Natural killer cell (primary cell): ENCODE measurements around the gene SULF2. TPM values are rescaled to one million over a fixed set of nuclear protein-coding genes. Genes with fewer than 3 reads are reported as not detected.
A peak's percentile ranks its signal among the peaks of the same experiment; 100 is the strongest.

ENCODE experiments used
- ATAC-seq, 3 donors: fragments of 150-1000 bp in 2 of 3; fragments of 200-7000 bp in 1 of 3; cut with Tn5 transposase; 1 replicate in 1 of 3; 2 replicates in 2 of 3; pipeline ENCODE4 v1.10.0; 2021; ENCODE audit warnings: mild to moderate bottlenecking in 2 of 3, moderate library complexity in 2 of 3
- DNase-seq, 2 donors: peaks; one replicate each; pipeline versions ENCODE4 v3.0.0 to v3.0.0-alpha.2; 2013 to 2021; ENCODE audit warnings: mixed read lengths in 1 of 2
- H3K27ac ChIP-seq: one replicate; pipeline ENCODE4 v1.5.1; 2013; ENCODE audit warnings: mild to moderate bottlenecking, low read length
- H3K27me3 ChIP-seq: one replicate; pipeline ENCODE4 v1.6.1; 2013; ENCODE audit warnings: low read length; ENCODE audit not compliant: control insufficient read depth, insufficient read depth
- H3K36me3 ChIP-seq: one replicate; pipeline ENCODE4 v1.6.1; 2013; ENCODE audit warnings: low read length; ENCODE audit not compliant: control insufficient read depth, insufficient read depth
- H3K4me1 ChIP-seq: one replicate; pipeline ENCODE4 v1.6.1; 2013; ENCODE audit warnings: low read length; ENCODE audit not compliant: control insufficient read depth, insufficient read depth
- H3K4me3 ChIP-seq: one replicate; pipeline ENCODE4 v1.5.1; 2013; ENCODE audit warnings: low read length
- H3K9me3 ChIP-seq: one replicate; pipeline ENCODE4 v1.6.1; 2013; ENCODE audit warnings: low read length; ENCODE audit not compliant: control insufficient read depth, insufficient read depth
- H3K27ac Mint-ChIP-seq, 2 donors: one replicate each; pipeline ENCODE4 v1.8.0; 2022; ENCODE audit warnings: mild to moderate bottlenecking in 2 of 2, mixed read lengths in 2 of 2, moderate library complexity in 1 of 2
- H3K27me3 Mint-ChIP-seq, 2 donors: one replicate each; pipeline ENCODE4 v1.8.0; 2022; ENCODE audit warnings: low read depth in 2 of 2, mixed read lengths in 2 of 2
- H3K36me3 Mint-ChIP-seq: one replicate; pipeline ENCODE4 v1.8.0; 2022; ENCODE audit warnings: mixed read lengths
- H3K4me1 Mint-ChIP-seq, 2 donors: one replicate each; pipeline ENCODE4 v1.8.0; 2022; ENCODE audit warnings: mixed read lengths in 2 of 2
- H3K4me3 Mint-ChIP-seq: one replicate; pipeline ENCODE4 v1.8.0; 2022; ENCODE audit warnings: mild to moderate bottlenecking, moderate library complexity, mixed read lengths
- H3K9me3 Mint-ChIP-seq, 2 donors: one replicate each; pipeline ENCODE4 v1.8.0; 2022; ENCODE audit warnings: mixed read lengths in 2 of 2
- WGBS: methylation state at CpG from one replicate; pipeline ENCODE4 v1.1.7; 2013; ENCODE audit warnings: missing lambda C conversion rate; ENCODE audit not compliant: insufficient coverage; 5-methylcytosine and 5-hydroxymethylcytosine counted together
- intact Hi-C: fragments of 100-400 bp; cut with micrococcal nuclease; formaldehyde crosslinking; loops from one replicate; pipeline ENCODE4 v1.14.2; 2022
- total RNA-seq, 4 donors: library from RNA; stranded (reverse); fragments of 120-200 nt in 1 of 4; gene quantifications; one replicate each; pipeline versions ENCODE4 v1.2.3 to v1.2.4, GENCODE V29; 2013 to 2022
- TF ChIP-seq, protein P1 (sequence below): fragments of 200-600 bp; IDR thresholded peaks from one replicate; pipeline ENCODE4 v1.8.0; 2022; ENCODE audit warnings: antibody characterized with exemption

Gene SULF2
- total RNA-seq, 3 donors from 2014 or later (not counting 1 experiment from before 2014, with no cell fraction given) = 8.1 to 48.7 (median 12.3) TPM

GRCh38 chr20:47645632-47646031, 139.6 kb downstream of the SULF2 start:
- TF ChIP-seq, protein P1, sequence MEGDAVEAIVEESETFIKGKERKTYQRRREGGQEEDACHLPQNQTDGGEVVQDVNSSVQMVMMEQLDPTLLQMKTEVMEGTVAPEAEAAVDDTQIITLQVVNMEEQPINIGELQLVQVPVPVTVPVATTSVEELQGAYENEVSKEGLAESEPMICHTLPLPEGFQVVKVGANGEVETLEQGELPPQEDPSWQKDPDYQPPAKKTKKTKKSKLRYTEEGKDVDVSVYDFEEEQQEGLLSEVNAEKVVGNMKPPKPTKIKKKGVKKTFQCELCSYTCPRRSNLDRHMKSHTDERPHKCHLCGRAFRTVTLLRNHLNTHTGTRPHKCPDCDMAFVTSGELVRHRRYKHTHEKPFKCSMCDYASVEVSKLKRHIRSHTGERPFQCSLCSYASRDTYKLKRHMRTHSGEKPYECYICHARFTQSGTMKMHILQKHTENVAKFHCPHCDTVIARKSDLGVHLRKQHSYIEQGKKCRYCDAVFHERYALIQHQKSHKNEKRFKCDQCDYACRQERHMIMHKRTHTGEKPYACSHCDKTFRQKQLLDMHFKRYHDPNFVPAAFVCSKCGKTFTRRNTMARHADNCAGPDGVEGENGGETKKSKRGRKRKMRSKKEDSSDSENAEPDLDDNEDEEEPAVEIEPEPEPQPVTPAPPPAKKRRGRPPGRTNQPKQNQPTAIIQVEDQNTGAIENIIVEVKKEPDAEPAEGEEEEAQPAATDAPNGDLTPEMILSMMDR = no peak
- Mint-ChIP-seq H3K4me1 (no peaks in the 10 kb centered on the region), H3K36me3 (peaks cover 18% of the 10 kb centered on the region), H3K9me3 (no peaks in the 10 kb centered on the region), H3K27ac (no peak overlapping the region), H3K27me3 (no peaks in the 10 kb centered on the region), H3K4me3 (no peak overlapping the region)
- no peaks in the 10 kb centered on the region for H3K27me3 ChIP-seq
- no peaks in the 10 kb centered on the region for H3K9me3 ChIP-seq
- 95% methylated on average over 2 of the region's 2 CpGs for WGBS
- peaks cover 70% of the 10 kb centered on the region for H3K36me3 ChIP-seq
- no peaks in the 10 kb centered on the region for H3K4me1 ChIP-seq
- DNase-seq (no peak), ATAC-seq (no peak)
- no peak overlapping the region for H3K4me3 ChIP-seq
- intact Hi-C loops = no loop called here
- no peak overlapping the region for H3K27ac ChIP-seq

DNA sequence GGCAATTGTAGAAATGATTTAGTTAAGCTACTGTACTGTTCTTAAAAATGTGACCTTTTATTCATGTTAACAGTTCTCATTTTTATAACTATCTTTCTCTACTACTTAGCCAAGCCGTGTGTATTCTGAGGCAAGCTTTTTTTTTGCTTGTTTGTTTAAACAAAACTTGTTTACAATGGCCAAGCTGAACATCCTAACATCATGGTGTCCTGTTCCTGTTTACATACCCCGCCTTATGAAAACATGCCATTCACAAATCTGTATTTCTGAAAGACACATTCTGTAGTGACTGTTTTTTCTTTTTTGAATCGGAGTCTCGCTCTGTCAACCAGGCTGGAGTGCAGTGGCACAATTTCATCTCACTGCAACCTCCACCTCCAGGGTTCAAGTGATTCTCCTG, 142.7 kb downstream of the SULF2 start:
- Mint-ChIP-seq H3K27ac (peak overlapping the region in 1 of 2 donors; percentile 26), H3K4me1 (no peaks in the 10 kb centered on the region), H3K36me3 (peaks cover 38% of the 10 kb centered on the region), H3K9me3 (no peaks in the 10 kb centered on the region), H3K27me3 (no peaks in the 10 kb centered on the region), H3K4me3 (no peak overlapping the region)
- Histone ChIP-seq H3K4me3 (no peak overlapping the region), H3K4me1 (no peaks in the 10 kb centered on the region), H3K36me3 (peaks cover 76% of the 10 kb centered on the region), H3K27me3 (no peaks in the 10 kb centered on the region), H3K27ac (no peak overlapping the region), H3K9me3 (no peaks in the 10 kb centered on the region)
- ATAC-seq (no peak), DNase-seq (no peak)
- intact Hi-C loops = no loop called here
- WGBS = 96% methylated on average over 4 of the region's 4 CpGs
- TF ChIP-seq, protein P1 = no peak

GRCh38 chr20:47642118-47642517, 143.2 kb downstream of the SULF2 start:
- no peaks in the 10 kb centered on the region for H3K27me3 Mint-ChIP-seq
- TF ChIP-seq, protein P1 = no peak
- H3K9me3 ChIP-seq = no peaks in the 10 kb centered on the region
- 100% methylated on average over 4 of the region's 4 CpGs for WGBS
- intact Hi-C loops = no loop called here
- no peak overlapping the region for H3K27ac ChIP-seq
- H3K27me3 ChIP-seq = no peaks in the 10 kb centered on the region
- no peaks in the 10 kb centered on the region for H3K9me3 Mint-ChIP-seq
- no peak overlapping the region for H3K4me3 Mint-ChIP-seq
- H3K4me3 ChIP-seq = no peak overlapping the region
- ATAC-seq (no peak), DNase-seq (no peak)
- H3K36me3 Mint-ChIP-seq = peaks cover 43% of the 10 kb centered on the region
- H3K4me1 ChIP-seq = no peaks in the 10 kb centered on the region
- H3K27ac Mint-ChIP-seq = no peak overlapping the region
- H3K4me1 Mint-ChIP-seq = no peaks in the 10 kb centered on the region
- peaks cover 77% of the 10 kb centered on the region for H3K36me3 ChIP-seq

- Histone ChIP-seq H3K27me3 (no peaks in the 10 kb centered on the region), H3K9me3 (no peaks in the 10 kb centered on the region), H3K4me3 (no peak overlapping the region), H3K27ac (no peak overlapping the region), H3K36me3 (peaks cover 89% of the 10 kb centered on the region), H3K4me1 (no peaks in the 10 kb centered on the region)
- no peak for ATAC-seq
- Mint-ChIP-seq H3K27me3 (no peaks in the 10 kb centered on the region), H3K27ac (no peak overlapping the region), H3K36me3 (peaks cover 52% of the 10 kb centered on the region), H3K4me1 (no peaks in the 10 kb centered on the region), H3K9me3 (no peaks in the 10 kb centered on the region), H3K4me3 (no peak overlapping the region)
- TF ChIP-seq, protein P1 = no peak
- intact Hi-C loops = no loop called here
- whole genome bisulfite sequencing = 100% methylated on average over 3 of the region's 4 CpGs
- no peak for DNase-seq
Observed at GRCh38 chr20:47638851-47639250, 146.4 kb downstream of the SULF2 start.
